AG04450 (cell line): ENCODE data around the gene SLC25A25. TPM values are rescaled to one million over a fixed set of nuclear protein-coding genes. Genes with fewer than 3 reads are reported as not detected.

Experiments used
- CTCF ChIA-PET: fragments of 300-600, 350-600 bp; formaldehyde crosslinking; extraction: SDS; loops from one replicate; lab custom pipeline; 2022; ENCODE audit warnings: antibody characterized with exemption, inconsistent platforms; lab: Charles Lee
- POLR2A ChIA-PET: fragments of 350-600 bp; formaldehyde crosslinking; extraction: SDS; loops from one replicate; lab custom pipeline; 2021; ENCODE audit warnings: antibody characterized with exemption, inconsistent platforms; lab: Yijun Ruan, JAX
- DNase-seq: peaks from one replicate; pipeline ENCODE4 v3.0.0-alpha.2; 2011; ENCODE audit warnings: low read depth, low spot score
- H3K27ac ChIP-seq: one replicate; pipeline ENCODE4 v1.5.1; 2012; ENCODE audit warnings: low read depth, low read length, control low read depth
- H3K27me3 ChIP-seq: one replicate; pipeline ENCODE4 v1.6.0; 2012; ENCODE audit warnings: low read length; ENCODE audit not compliant: control insufficient read depth, insufficient read depth
- H3K4me3 ChIP-seq: 2 replicates; pipeline ENCODE4 v1.5.1; 2011; ENCODE audit warnings: mild to moderate bottlenecking, low read depth, low read length, control low read depth
- H3K9me3 ChIP-seq: 2 replicates; pipeline ENCODE4 v1.5.1; 2012; ENCODE audit warnings: low read length; ENCODE audit not compliant: control insufficient read depth, insufficient read depth
- CTCF ChIP-seq: IDR thresholded peaks from 2 replicates; pipeline ENCODE4 v1.5.1; 2011; ENCODE audit warnings: low read depth, low read length, control low read depth, inconsistent platforms
- polyA plus RNA-seq: library from polyadenylated mRNA; depleted of rRNA; stranded (reverse); fragments of >200 nt; gene quantifications from 2 replicates; pipeline ENCODE4 v1.2.3, GENCODE V29; 2011

SLC25A25 gene
- polyA plus RNA-seq, 1 experiment = 12.0 TPM

GRCh38 chr9:128056086-128056485 is 11.9 kb upstream of the SLC25A25 start:
- no peak overlapping the region for H3K4me3 ChIP-seq
- no peak for DNase-seq
- no peak for TF ChIP-seq CTCF
- ChIA-PET POLR2A (interaction anchor here (2.0 kb wide), 1 partner anchor 11 kb away, joined by 7 read pairs; the partner anchor contains the start of gene NAIF1), CTCF (interaction anchor here (0.6 to 1.3 kb wide), 3 partner anchors 11 to 28 kb away, joined by 3 to 4 read pairs (median 4); partner anchors contain the start of gene NAIF1)
- no peaks in the 10 kb centered on the region for H3K27me3 ChIP-seq
- no peak overlapping the region for H3K27ac ChIP-seq
- H3K9me3 ChIP-seq = no peaks in the 10 kb centered on the region

DNA sequence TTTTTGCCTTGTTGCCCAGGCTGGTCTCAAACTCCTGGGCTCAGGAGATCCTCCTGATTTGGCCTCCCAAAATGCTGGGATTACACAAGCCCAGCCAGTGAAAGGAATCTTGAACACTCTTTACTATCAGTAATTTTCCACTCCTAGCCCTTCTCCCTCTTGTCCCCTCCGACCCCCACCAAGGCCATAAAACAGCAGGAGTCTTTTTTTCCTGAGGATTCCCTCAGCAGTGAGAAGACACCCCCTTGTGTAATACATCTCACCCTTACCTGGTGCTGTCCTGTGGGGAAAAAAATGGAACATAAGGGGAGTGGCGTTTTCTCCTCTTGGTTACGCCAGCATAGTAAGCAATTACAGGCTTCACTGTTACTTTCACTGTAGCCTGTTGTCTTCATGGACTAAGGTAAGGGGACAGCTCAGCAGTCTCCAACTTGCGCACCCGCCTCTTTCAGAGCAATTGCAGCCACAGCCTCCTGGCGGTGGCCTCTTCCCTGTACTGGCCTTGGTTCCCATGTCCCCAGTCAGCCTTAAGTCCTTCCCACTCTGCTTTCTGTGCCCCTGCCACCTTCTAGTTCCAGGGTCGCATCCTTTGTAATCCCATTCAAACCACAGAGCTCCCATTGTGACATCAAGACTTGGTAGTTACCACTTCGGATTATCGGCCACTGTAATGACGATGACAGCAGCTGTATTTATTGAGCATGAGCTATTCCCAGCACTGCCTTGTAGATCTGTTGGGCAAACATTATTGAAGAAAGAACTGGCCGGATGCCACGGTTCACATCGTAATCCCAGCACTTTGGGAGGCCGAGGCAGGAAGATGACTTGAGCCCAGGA is 10.9 kb upstream of the SLC25A25 start:
- POLR2A ChIA-PET = interaction anchor here (0.6 kb wide), 1 partner anchor 26 kb away, joined by 4 read pairs; no protein-coding TSS in a partner anchor
- DNase-seq = no peak
- H3K9me3 ChIP-seq = no peaks in the 10 kb centered on the region
- CTCF ChIA-PET = interaction anchor here (1.0 to 2.1 kb wide), 3 partner anchors 10 to 114 kb away, joined by 3 to 10 read pairs (median 3); partner anchors contain the start of gene NAIF1
- TF ChIP-seq CTCF = no peak
- H3K27me3 ChIP-seq = no peaks in the 10 kb centered on the region
- no peak overlapping the region for H3K4me3 ChIP-seq
- H3K27ac ChIP-seq = no peak overlapping the region

GRCh38 chr9:128057724-128058409 is 10.2 kb upstream of the SLC25A25 start:
- no peak for TF ChIP-seq CTCF
- no peak for DNase-seq
- H3K9me3 ChIP-seq = no peaks in the 10 kb centered on the region
- H3K27ac ChIP-seq = no peak overlapping the region
- ChIA-PET CTCF (interaction anchor here (1.0 to 2.1 kb wide), 3 partner anchors 10 to 115 kb away, joined by 3 to 10 read pairs (median 3); partner anchors contain the start of gene NAIF1), POLR2A (no interaction called here)
- no peaks in the 10 kb centered on the region for H3K27me3 ChIP-seq
- no peak overlapping the region for H3K4me3 ChIP-seq

DNA sequence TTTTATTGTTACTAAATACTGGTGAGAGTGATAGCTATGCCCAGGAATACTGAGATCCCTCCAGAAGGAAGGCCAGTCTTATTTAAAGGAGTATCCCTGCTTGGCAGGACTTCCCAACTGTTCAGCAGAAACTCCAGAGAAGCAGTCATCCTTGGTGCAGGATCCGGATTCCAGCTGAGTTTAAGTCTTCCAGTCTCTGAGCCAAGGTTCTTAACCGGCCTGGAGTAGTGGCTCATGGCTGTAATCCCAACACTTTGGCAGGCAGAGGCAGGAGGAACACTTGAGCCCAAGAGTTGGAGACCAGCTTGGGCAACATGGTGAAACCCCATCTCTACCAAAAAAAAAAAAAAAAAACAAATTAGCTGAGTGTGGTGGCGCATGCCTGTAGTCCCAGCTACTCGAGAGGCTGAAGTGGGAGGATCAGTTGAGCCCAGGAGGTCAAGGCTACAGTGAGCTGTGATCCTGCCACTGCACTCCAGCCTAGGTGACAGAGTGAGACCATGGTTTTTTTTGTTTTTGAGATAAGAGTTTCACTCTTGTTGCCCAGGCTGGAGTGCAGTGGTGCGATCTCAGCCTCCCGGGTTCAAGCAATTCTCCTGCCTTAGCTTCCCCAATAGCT is 8.6 kb upstream of the SLC25A25 start:
- POLR2A ChIA-PET = interaction anchor here (0.6 to 1.0 kb wide), 3 partner anchors 11 to 94 kb away, joined by 3 to 7 read pairs (median 3); no protein-coding TSS in a partner anchor
- CTCF ChIA-PET = no interaction called here
- no peak for DNase-seq

More for the DNA sequence above, 8.6 kb upstream of the SLC25A25 start:
- no peaks in the 10 kb centered on the region for H3K27me3 ChIP-seq
- H3K9me3 ChIP-seq = no peaks in the 10 kb centered on the region; the same call in 1 of the 2 replicates
- H3K27ac ChIP-seq = no peak overlapping the region
- no peak for TF ChIP-seq CTCF
- H3K4me3 ChIP-seq = no peak overlapping the region
